ENCODE data around the gene ANKFN1.

The ANKFN1 gene

GRCh38 chr17:56416682-56417351 lies 263.5 kb downstream of the ANKFN1 start:
- peaks cover 16% of the 10 kb centered on the region for H3K9me3 Mint-ChIP-seq
- no peaks in the 10 kb centered on the region for H3K36me3 Mint-ChIP-seq (ENCODE audit: low read depth)
- DNase-seq (ENCODE audit: low spot score): no peak
- H3K27ac Mint-ChIP-seq: no peak overlapping the region
- no peaks in the 10 kb centered on the region for H3K27me3 Mint-ChIP-seq (ENCODE audit: low read depth)
- no peak overlapping the region for H3K4me3 Mint-ChIP-seq
- H3K4me1 Mint-ChIP-seq (ENCODE audit: low read depth): no peaks in the 10 kb centered on the region

- H3K4me1 Mint-ChIP-seq (ENCODE audit: low read depth): no peaks in the 10 kb centered on the region
- no peak for DNase-seq (ENCODE audit: low spot score)
- no peak overlapping the region for H3K4me3 Mint-ChIP-seq
- no peaks in the 10 kb centered on the region for H3K9me3 Mint-ChIP-seq
- no peak overlapping the region for H3K27ac Mint-ChIP-seq
- H3K36me3 Mint-ChIP-seq (ENCODE audit: low read depth): no peaks in the 10 kb centered on the region
- H3K27me3 Mint-ChIP-seq (ENCODE audit: low read depth): peaks cover 5% of the 10 kb centered on the region
These were observed 270.7 kb downstream of the ANKFN1 start for GRCh38 chr17:56424005-56424404.

- Mint-ChIP-seq H3K9me3 (no peaks in the 10 kb centered on the region), H3K4me1 (ENCODE audit: low read depth) (no peaks in the 10 kb centered on the region), H3K27me3 (ENCODE audit: low read depth) (peaks cover 5% of the 10 kb centered on the region), H3K4me3 (no peak overlapping the region), H3K36me3 (ENCODE audit: low read depth) (no peaks in the 10 kb centered on the region), H3K27ac (no peak overlapping the region)
- DNase-seq (ENCODE audit: low spot score): no peak
These were observed 271.3 kb downstream of the ANKFN1 start for GRCh38 chr17:56424543-56425044.

- no peak for DNase-seq (ENCODE audit: low spot score)
- Mint-ChIP-seq H3K36me3 (ENCODE audit: low read depth) (no peaks in the 10 kb centered on the region), H3K27me3 (ENCODE audit: low read depth) (peaks cover 5% of the 10 kb centered on the region), H3K27ac (no peak overlapping the region), H3K9me3 (no peaks in the 10 kb centered on the region), H3K4me1 (ENCODE audit: low read depth) (no peaks in the 10 kb centered on the region), H3K4me3 (no peak overlapping the region)
These were observed 272.2 kb downstream of the ANKFN1 start for GRCh38 chr17:56425483-56425882.

GRCh38 chr17:56426901-56427300 lies 273.6 kb downstream of the ANKFN1 start:
- no peak for DNase-seq (ENCODE audit: low spot score)
- Mint-ChIP-seq H3K4me3 (no peak overlapping the region), H3K9me3 (no peaks in the 10 kb centered on the region), H3K4me1 (ENCODE audit: low read depth) (no peaks in the 10 kb centered on the region), H3K27me3 (ENCODE audit: low read depth) (peaks cover 5% of the 10 kb centered on the region), H3K27ac (no peak overlapping the region), H3K36me3 (ENCODE audit: low read depth) (no peaks in the 10 kb centered on the region)

- H3K9me3 Mint-ChIP-seq: no peaks in the 10 kb centered on the region
- no peak overlapping the region for H3K4me3 Mint-ChIP-seq
- H3K36me3 Mint-ChIP-seq (ENCODE audit: low read depth): no peaks in the 10 kb centered on the region
- no peaks in the 10 kb centered on the region for H3K4me1 Mint-ChIP-seq (ENCODE audit: low read depth)
- DNase-seq (ENCODE audit: low spot score): no peak
- peaks cover 2% of the 10 kb centered on the region for H3K27me3 Mint-ChIP-seq (ENCODE audit: low read depth)
- no peak overlapping the region for H3K27ac Mint-ChIP-seq
These were observed 278.5 kb downstream of the ANKFN1 start for GRCh38 chr17:56431736-56432135.

- no peaks in the 10 kb centered on the region for H3K9me3 Mint-ChIP-seq
- H3K27ac Mint-ChIP-seq: no peak overlapping the region
These were observed 279.2 kb downstream of the ANKFN1 start for GRCh38 chr17:56432443-56432842.

GRCh38 chr17:56434610-56435009 lies 281.3 kb downstream of the ANKFN1 start:
- H3K4me3 Mint-ChIP-seq: no peak overlapping the region
- H3K36me3 Mint-ChIP-seq (ENCODE audit: low read depth): no peaks in the 10 kb centered on the region
- no peak for DNase-seq (ENCODE audit: low spot score)
- H3K9me3 Mint-ChIP-seq: no peaks in the 10 kb centered on the region
- no peaks in the 10 kb centered on the region for H3K4me1 Mint-ChIP-seq (ENCODE audit: low read depth)
- peaks cover 4% of the 10 kb centered on the region for H3K27me3 Mint-ChIP-seq (ENCODE audit: low read depth)
- no peak overlapping the region for H3K27ac Mint-ChIP-seq

More at GRCh38 chr17:56432443-56432842, 279.2 kb downstream of the ANKFN1 start:
- Mint-ChIP-seq H3K27me3 (ENCODE audit: low read depth) (peaks cover 3% of the 10 kb centered on the region), H3K4me1 (ENCODE audit: low read depth) (no peaks in the 10 kb centered on the region), H3K4me3 (no peak overlapping the region), H3K36me3 (ENCODE audit: low read depth) (no peaks in the 10 kb centered on the region)
- DNase-seq (ENCODE audit: low spot score): no peak

GRCh38 chr17:56436142-56436541 lies 282.9 kb downstream of the ANKFN1 start:
- Mint-ChIP-seq H3K27me3 (ENCODE audit: low read depth) (peaks cover 9% of the 10 kb centered on the region), H3K36me3 (ENCODE audit: low read depth) (no peaks in the 10 kb centered on the region), H3K4me1 (ENCODE audit: low read depth) (no peaks in the 10 kb centered on the region), H3K9me3 (no peaks in the 10 kb centered on the region), H3K27ac (no peak overlapping the region), H3K4me3 (no peak overlapping the region)
- no peak for DNase-seq (ENCODE audit: low spot score)

- Mint-ChIP-seq H3K27me3 (ENCODE audit: low read depth) (peaks cover 13% of the 10 kb centered on the region), H3K4me1 (ENCODE audit: low read depth) (no peaks in the 10 kb centered on the region), H3K4me3 (no peak overlapping the region), H3K9me3 (no peaks in the 10 kb centered on the region), H3K27ac (no peak overlapping the region), H3K36me3 (ENCODE audit: low read depth) (no peaks in the 10 kb centered on the region)
- no peak for DNase-seq (ENCODE audit: low spot score)
These were observed 287.1 kb downstream of the ANKFN1 start for GRCh38 chr17:56440419-56440818.

GRCh38 chr17:56441308-56441707 lies 288.0 kb downstream of the ANKFN1 start:
- H3K4me1 Mint-ChIP-seq (ENCODE audit: low read depth): no peaks in the 10 kb centered on the region
- DNase-seq (ENCODE audit: low spot score): no peak
- H3K4me3 Mint-ChIP-seq: no peak overlapping the region
- no peaks in the 10 kb centered on the region for H3K36me3 Mint-ChIP-seq (ENCODE audit: low read depth)
- H3K27me3 Mint-ChIP-seq (ENCODE audit: low read depth): peaks cover 13% of the 10 kb centered on the region
- H3K27ac Mint-ChIP-seq: no peak overlapping the region
- H3K9me3 Mint-ChIP-seq: no peaks in the 10 kb centered on the region

GRCh38 chr17:56445692-56446411 lies 292.6 kb downstream of the ANKFN1 start:
- H3K4me3 Mint-ChIP-seq: no peak overlapping the region
- H3K36me3 Mint-ChIP-seq (ENCODE audit: low read depth): no peaks in the 10 kb centered on the region
- H3K27ac Mint-ChIP-seq: no peak overlapping the region
- no peak for DNase-seq (ENCODE audit: low spot score)
- H3K9me3 Mint-ChIP-seq: no peaks in the 10 kb centered on the region
- no peaks in the 10 kb centered on the region for H3K4me1 Mint-ChIP-seq (ENCODE audit: low read depth)
- H3K27me3 Mint-ChIP-seq (ENCODE audit: low read depth): peaks cover 4% of the 10 kb centered on the region

- no peaks in the 10 kb centered on the region for H3K4me1 Mint-ChIP-seq (ENCODE audit: low read depth)
- no peaks in the 10 kb centered on the region for H3K27me3 Mint-ChIP-seq (ENCODE audit: low read depth)
- no peak overlapping the region for H3K27ac Mint-ChIP-seq
- no peaks in the 10 kb centered on the region for H3K36me3 Mint-ChIP-seq (ENCODE audit: low read depth)
- DNase-seq (ENCODE audit: low spot score): no peak
- H3K4me3 Mint-ChIP-seq: no peak overlapping the region
- no peaks in the 10 kb centered on the region for H3K9me3 Mint-ChIP-seq
These were observed 293.9 kb downstream of the ANKFN1 start for GRCh38 chr17:56447171-56447570.

GRCh38 chr17:56448371-56448770 lies 295.1 kb downstream of the ANKFN1 start:
- peaks cover 1% of the 10 kb centered on the region for H3K27me3 Mint-ChIP-seq (ENCODE audit: low read depth)
- no peaks in the 10 kb centered on the region for H3K36me3 Mint-ChIP-seq (ENCODE audit: low read depth)
- no peaks in the 10 kb centered on the region for H3K4me1 Mint-ChIP-seq (ENCODE audit: low read depth)
- H3K27ac Mint-ChIP-seq: no peak overlapping the region
- no peak overlapping the region for H3K4me3 Mint-ChIP-seq
- no peak for DNase-seq (ENCODE audit: low spot score)
- no peaks in the 10 kb centered on the region for H3K9me3 Mint-ChIP-seq
